T-helper 2 cell treated with Interferon-gamma antibody and Interleukin-4, amounts not matched to agents 5 μg/mL and 100 μg/mL, for 36 hours (primary cell): Measurements from ENCODE around the gene MAN1A2.

Experiments
- DNase-seq: peaks from one replicate; pipeline ENCODE4 v3.0.0; 2021; ENCODE audit warnings: low spot score
- H3K27ac Mint-ChIP-seq: one replicate; pipeline ENCODE4 v1.8.0; 2021; ENCODE audit warnings: mild to moderate bottlenecking, mixed read lengths
- H3K27me3 Mint-ChIP-seq: one replicate; pipeline ENCODE4 v1.8.0; 2021; ENCODE audit warnings: low read depth, mixed read lengths
- H3K36me3 Mint-ChIP-seq: one replicate; pipeline ENCODE4 v1.8.0; 2021; ENCODE audit warnings: low read depth, mixed read lengths
- H3K4me1 Mint-ChIP-seq: one replicate; pipeline ENCODE4 v1.8.0; 2021; ENCODE audit warnings: low read depth, mixed read lengths
- H3K4me3 Mint-ChIP-seq: one replicate; pipeline ENCODE4 v1.8.0; 2022; ENCODE audit warnings: mild to moderate bottlenecking, moderate library complexity, mixed read lengths
- H3K9me3 Mint-ChIP-seq: one replicate; pipeline ENCODE4 v1.8.0; 2021; ENCODE audit warnings: mixed read lengths

Gene MAN1A2

DNA sequence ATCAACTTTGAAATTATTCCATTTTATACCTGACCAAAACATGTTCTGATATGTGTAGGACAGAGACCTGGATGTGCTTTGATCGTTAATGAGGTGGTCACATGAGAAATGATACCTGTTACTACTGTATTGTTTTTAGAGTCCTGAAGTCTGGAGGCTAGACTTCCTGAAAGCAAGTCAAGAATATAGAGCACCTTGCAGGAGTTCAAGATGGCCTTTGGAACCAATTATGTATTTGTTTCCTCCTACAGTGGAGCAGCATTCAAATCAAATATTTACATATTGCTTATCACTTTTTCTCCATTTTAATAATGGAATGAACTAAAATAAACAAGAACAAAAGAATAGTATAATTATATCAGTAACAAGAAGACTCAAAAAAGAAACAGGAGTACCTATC lies 155.9 kb downstream of the MAN1A2 start:
- peaks cover 12% of the 10 kb centered on the region for H3K36me3 Mint-ChIP-seq
- H3K27me3 Mint-ChIP-seq, result no peaks in the 10 kb centered on the region
- DNase-seq, result no peak
- H3K4me3 Mint-ChIP-seq, result no peak overlapping the region
- H3K27ac Mint-ChIP-seq, result no peak overlapping the region
- H3K9me3 Mint-ChIP-seq, result no peaks in the 10 kb centered on the region
- peaks cover 20% of the 10 kb centered on the region for H3K4me1 Mint-ChIP-seq

DNA sequence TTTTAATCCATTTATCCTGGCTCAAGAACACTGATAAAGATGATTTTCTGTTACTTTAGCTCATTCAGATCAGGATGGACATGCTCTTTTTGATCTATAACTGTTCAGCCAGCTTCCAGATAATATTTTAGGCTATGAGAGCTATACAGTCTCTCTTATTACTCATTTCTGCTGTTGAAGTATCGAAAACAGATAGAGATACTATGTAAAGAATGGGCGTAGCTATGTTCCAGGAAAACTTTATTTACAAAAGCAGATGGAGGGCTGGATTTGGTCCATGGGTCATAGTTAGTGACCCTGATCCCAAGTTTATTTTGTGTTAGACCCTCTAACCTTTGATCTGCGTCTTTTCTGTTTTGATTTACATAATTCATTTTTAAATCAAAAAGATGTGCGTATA lies 159.8 kb downstream of the MAN1A2 start:
- no peak overlapping the region for H3K27ac Mint-ChIP-seq
- DNase-seq, result no peak
- no peaks in the 10 kb centered on the region for H3K9me3 Mint-ChIP-seq
- no peaks in the 10 kb centered on the region for H3K4me1 Mint-ChIP-seq
- peaks cover 14% of the 10 kb centered on the region for H3K36me3 Mint-ChIP-seq
- no peak overlapping the region for H3K4me3 Mint-ChIP-seq
- no peaks in the 10 kb centered on the region for H3K27me3 Mint-ChIP-seq

DNA sequence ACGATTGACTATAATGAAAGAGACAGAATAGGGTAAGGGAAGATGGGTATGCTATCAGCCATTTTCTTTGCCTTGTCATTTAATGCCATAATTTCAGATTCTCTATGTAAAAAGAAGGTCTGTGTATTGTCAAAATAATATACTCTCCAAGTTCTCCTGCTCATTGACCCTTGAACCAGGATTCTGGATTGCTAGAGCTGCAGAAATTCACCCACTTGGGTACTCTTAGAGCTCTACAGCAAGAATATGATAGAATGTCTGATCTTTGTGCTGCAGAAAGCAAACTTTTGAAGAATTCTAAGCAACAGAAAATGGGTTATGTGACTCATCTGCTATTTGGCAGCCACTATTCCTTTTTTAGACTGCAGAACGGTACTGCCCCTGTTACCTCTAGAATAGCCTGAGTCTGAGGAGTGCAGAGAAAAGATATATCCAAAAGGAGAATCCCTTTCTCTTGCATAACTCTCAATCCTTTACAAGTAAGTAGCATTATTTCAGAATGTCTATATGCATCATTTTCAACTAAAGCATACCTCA lies 160.4 kb downstream of the MAN1A2 start:
- Mint-ChIP-seq H3K27ac (no peak overlapping the region), H3K4me3 (no peak overlapping the region), H3K27me3 (no peaks in the 10 kb centered on the region), H3K4me1 (no peaks in the 10 kb centered on the region), H3K36me3 (peaks cover 10% of the 10 kb centered on the region), H3K9me3 (no peaks in the 10 kb centered on the region)
- DNase-seq, result no peak

DNA sequence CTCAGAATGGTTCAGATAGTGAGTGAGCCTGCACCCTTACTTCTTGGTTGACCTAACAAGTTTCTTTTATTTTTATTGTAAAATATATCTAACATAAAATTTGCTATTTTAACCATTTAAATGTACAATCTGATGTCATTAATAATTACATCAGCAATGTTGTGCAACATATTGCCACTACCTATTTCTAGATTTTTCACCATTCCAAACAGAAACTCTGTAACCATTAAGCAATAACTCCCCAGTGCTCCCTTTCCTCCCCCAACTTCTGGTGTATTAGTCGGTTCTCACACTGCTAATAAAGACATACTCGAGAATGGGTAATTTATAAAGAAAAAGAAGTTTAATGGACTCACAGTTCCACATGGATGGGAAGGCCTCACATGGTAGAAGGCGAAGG lies 162.4 kb downstream of the MAN1A2 start:
- Mint-ChIP-seq H3K9me3 (no peaks in the 10 kb centered on the region), H3K27me3 (no peaks in the 10 kb centered on the region), H3K4me3 (no peak overlapping the region), H3K27ac (no peak overlapping the region), H3K36me3 (peaks cover 7% of the 10 kb centered on the region), H3K4me1 (peaks cover 2% of the 10 kb centered on the region)
- DNase-seq, result no peak

DNA sequence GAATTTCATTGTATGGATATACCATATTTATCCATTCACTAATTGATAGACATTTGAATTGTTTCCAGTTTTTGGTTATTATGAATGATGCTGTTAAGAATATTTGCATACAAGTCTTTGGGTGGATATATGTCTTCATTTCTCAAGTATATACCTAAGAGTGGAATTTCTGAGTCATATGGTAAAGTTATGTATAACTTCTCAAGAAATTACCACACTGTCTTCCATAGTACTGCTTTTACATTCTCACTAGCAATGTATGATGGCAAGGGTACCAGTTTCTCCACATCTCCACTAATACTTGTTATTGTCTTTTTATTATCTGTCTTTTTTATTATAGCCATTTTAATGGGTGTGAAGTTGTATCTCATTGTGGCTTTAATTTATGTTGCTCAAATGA lies 164.0 kb downstream of the MAN1A2 start:
- no peaks in the 10 kb centered on the region for H3K27me3 Mint-ChIP-seq
- peaks cover 7% of the 10 kb centered on the region for H3K36me3 Mint-ChIP-seq
- H3K4me3 Mint-ChIP-seq, result no peak overlapping the region
- DNase-seq, result no peak
- H3K9me3 Mint-ChIP-seq, result no peaks in the 10 kb centered on the region
- H3K27ac Mint-ChIP-seq, result no peak overlapping the region
- peaks cover 4% of the 10 kb centered on the region for H3K4me1 Mint-ChIP-seq

DNA sequence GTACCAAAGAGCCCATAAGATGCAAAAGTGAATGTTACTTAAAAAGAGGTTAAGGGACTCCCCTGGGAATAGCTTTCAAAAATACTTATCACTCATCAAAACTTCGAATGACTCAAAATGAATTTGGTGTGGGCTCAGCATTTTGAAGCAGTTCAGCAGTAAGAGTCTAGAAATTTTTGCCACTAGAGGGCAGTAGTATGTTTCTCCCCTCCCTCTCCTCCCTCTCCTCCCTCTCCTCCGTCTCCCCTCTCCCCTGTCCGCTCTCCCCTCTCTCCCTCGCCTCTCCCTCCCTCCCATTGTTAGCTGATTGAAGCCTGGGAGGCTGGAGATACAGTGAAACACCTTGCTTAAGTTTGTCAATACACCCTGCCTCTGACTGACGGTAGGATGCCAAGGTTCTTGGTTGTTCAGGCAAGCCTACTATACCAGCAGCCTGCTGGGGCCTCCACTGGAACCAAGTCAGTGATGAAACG lies 167.8 kb downstream of the MAN1A2 start:
- Mint-ChIP-seq H3K9me3 (no peaks in the 10 kb centered on the region), H3K27ac (no peak overlapping the region), H3K4me1 (peaks cover 4% of the 10 kb centered on the region), H3K4me3 (no peak overlapping the region), H3K27me3 (no peaks in the 10 kb centered on the region), H3K36me3 (no peaks in the 10 kb centered on the region)
- peak; percentile 33 for DNase-seq

DNA sequence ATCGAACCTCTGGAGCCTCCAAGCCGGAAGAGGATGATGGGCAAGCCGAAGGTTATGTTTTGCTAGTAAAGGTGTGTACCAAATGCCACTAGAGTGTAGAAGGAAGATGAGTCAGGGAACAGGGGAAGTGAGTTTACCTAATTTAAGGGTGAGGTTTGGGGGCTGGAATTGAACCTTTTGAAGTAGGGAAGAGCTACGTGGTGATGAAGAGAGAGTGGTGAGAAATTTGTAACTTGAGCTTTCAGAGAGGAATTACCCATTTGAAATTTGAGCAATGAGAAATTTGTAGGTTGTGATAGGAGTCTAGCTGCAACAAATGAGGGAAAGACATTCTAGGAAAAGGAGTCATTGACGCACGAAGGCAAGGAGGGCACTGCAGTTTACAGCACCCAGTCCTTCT lies 168.6 kb downstream of the MAN1A2 start:
- no peak for DNase-seq
- no peak overlapping the region for H3K4me3 Mint-ChIP-seq
- H3K9me3 Mint-ChIP-seq, result no peaks in the 10 kb centered on the region
- H3K4me1 Mint-ChIP-seq, result peaks cover 7% of the 10 kb centered on the region
- no peaks in the 10 kb centered on the region for H3K36me3 Mint-ChIP-seq
- no peak overlapping the region for H3K27ac Mint-ChIP-seq
- no peaks in the 10 kb centered on the region for H3K27me3 Mint-ChIP-seq

DNA sequence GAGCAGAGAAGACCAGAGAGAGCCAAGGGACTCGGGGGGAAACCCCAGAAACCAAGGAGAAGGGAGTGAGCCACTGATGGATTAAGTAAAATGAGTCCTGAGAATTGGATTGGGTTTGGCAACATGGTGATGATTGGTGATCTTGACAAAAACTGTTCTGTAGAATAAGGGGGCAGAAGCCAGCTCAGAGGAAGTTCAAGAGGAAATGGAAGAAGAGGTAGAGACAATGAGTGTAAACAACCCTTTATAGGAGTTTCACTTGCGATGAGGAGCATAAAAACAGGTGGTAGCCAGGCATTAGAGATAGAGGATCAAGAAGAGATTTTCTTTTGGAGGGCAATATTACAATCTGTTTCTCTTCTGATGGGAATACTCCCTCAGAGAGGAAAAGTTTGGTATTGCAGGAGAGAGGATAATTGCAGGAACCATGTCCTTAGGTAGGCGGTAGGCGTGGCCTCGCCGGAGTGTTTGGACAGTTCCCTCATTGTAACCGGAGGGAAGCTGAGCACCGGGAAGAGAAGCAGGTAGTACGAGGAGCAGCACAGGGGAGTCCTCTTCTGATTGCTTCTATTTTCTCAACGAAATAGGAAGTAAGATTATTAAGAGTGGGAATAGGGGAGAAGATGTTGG lies 170.2 kb downstream of the MAN1A2 start:
- H3K36me3 Mint-ChIP-seq, result no peaks in the 10 kb centered on the region
- H3K4me1 Mint-ChIP-seq, result peaks cover 13% of the 10 kb centered on the region
- H3K27ac Mint-ChIP-seq, result no peak overlapping the region
- no peaks in the 10 kb centered on the region for H3K9me3 Mint-ChIP-seq
- no peak for DNase-seq
- H3K4me3 Mint-ChIP-seq, result no peak overlapping the region
- H3K27me3 Mint-ChIP-seq, result no peaks in the 10 kb centered on the region

DNA sequence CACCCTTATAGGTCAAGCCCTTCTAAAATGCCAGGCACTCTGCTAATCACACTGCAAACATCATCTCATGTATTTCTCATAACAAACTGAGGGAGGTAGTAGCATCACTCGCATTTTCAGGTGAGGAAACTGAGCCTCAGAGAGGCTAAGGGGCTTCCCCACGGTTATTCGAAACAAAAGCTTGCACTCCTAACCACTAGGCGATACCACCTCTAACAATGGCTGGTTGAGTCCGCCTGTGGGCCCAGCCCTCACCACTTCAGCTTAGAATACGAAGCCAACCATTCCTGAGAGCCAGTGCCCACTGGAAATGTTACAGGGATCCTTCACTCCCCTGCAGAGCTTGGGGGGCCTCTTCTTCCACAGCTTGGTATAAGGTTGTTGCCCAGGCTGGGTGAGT lies 173.3 kb downstream of the MAN1A2 start:
- DNase-seq, result no peak
- peaks cover 20% of the 10 kb centered on the region for H3K4me1 Mint-ChIP-seq
- no peaks in the 10 kb centered on the region for H3K9me3 Mint-ChIP-seq
- no peak overlapping the region for H3K27ac Mint-ChIP-seq
- H3K27me3 Mint-ChIP-seq, result no peaks in the 10 kb centered on the region
- no peak overlapping the region for H3K4me3 Mint-ChIP-seq
- no peaks in the 10 kb centered on the region for H3K36me3 Mint-ChIP-seq

DNA sequence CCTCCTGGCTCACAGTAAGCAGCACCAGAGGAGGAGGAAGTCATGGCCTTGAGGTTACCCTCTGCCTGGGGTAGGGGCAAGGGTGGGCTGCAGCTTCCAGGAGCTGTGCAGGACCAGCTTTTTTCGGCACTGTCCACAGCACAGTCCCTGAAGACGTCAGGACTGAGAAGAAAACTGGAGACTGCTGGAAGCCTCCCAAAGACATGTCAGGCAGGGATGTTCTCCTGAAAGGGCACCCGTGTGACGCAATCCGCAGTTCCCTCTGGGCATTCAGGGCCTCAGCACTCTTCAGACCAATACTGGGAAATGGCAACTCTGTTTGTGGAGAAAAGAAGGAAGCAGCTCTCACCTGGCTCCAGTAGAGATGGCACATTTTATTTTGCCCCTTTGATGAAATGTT lies 173.8 kb downstream of the MAN1A2 start:
- no peak overlapping the region for H3K4me3 Mint-ChIP-seq
- H3K27me3 Mint-ChIP-seq, result no peaks in the 10 kb centered on the region
- H3K36me3 Mint-ChIP-seq, result no peaks in the 10 kb centered on the region
- no peak for DNase-seq
- H3K27ac Mint-ChIP-seq, result no peak overlapping the region
- peaks cover 20% of the 10 kb centered on the region for H3K4me1 Mint-ChIP-seq
- no peaks in the 10 kb centered on the region for H3K9me3 Mint-ChIP-seq

DNA sequence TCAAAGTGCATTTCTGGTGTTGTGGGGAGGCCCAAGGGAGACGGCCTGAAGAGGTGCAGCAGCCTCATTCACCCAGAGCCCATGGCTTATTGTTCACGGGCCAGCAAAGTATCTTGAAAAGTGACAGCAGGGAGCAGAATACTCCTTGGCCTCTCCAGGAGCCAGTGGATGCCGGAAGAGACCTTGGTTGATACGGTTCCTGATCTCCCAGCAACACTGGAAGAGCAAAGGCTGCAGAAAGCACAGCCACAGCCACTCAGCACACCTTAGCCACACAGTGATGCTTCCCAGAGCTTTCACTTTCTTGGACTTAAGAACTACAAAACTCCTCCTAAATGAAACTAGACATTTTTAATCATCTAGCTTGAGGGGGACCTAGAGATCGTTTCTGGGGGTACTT lies 174.3 kb downstream of the MAN1A2 start:
- Mint-ChIP-seq H3K4me1 (peaks cover 20% of the 10 kb centered on the region), H3K27ac (no peak overlapping the region), H3K36me3 (no peaks in the 10 kb centered on the region), H3K4me3 (no peak overlapping the region), H3K9me3 (no peaks in the 10 kb centered on the region), H3K27me3 (peaks cover 1% of the 10 kb centered on the region)
- no peak for DNase-seq

DNA sequence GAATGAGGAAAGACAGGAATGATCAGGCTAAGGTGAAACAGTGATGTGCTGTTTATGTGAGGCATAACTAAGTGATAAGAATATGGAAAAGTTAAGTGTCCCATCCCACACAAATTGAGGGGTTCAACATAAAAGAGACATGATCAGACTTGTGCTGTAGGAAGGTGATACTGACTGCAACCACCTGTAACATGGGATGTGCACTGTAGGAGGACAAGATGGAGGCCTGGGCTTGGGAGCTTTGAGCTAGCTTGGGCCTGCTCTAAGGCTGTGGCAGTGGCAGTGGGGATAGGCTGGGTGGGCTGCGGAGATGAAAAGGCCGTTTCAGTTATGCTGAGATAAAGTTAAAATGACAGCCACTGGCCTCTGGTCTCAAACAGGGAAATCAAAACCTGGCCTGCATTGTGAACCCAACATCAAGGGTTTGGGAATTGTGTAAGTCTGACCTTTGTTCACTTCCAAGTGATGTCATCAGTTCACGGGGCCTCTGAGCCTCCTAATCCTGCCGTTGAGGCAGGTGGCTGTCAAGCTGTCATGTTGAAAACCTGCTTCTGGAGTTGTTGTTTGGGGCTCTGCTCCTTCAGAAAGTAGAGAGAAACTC lies 177.4 kb downstream of the MAN1A2 start:
- Mint-ChIP-seq H3K4me3 (no peak overlapping the region), H3K27ac (no peak overlapping the region), H3K36me3 (no peaks in the 10 kb centered on the region), H3K27me3 (peaks cover 4% of the 10 kb centered on the region), H3K9me3 (no peaks in the 10 kb centered on the region), H3K4me1 (peaks cover 20% of the 10 kb centered on the region)
- no peak for DNase-seq

DNA sequence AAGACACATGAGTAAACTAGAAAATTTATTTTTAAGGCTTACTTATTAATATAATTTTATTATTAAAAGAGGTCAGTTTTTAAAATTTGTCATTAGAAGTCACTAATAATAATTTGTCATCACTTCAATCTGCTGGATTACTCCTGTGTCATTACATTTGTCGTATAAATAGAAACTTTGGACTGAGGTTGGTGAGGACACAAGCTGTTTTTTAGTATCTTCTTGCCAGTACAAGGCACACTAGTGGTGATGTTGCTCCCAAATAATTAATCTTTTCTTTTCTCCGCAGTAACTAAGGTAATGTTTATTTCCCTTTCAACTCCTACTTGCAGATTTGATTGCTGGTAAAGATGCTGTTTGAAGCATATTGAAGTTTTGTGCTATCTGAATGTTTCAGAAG lies 179.2 kb downstream of the MAN1A2 start:
- no peak for DNase-seq
- Mint-ChIP-seq H3K9me3 (no peaks in the 10 kb centered on the region), H3K36me3 (no peaks in the 10 kb centered on the region), H3K27me3 (peaks cover 4% of the 10 kb centered on the region), H3K4me3 (no peak overlapping the region), H3K27ac (no peak overlapping the region), H3K4me1 (peaks cover 12% of the 10 kb centered on the region)

DNA sequence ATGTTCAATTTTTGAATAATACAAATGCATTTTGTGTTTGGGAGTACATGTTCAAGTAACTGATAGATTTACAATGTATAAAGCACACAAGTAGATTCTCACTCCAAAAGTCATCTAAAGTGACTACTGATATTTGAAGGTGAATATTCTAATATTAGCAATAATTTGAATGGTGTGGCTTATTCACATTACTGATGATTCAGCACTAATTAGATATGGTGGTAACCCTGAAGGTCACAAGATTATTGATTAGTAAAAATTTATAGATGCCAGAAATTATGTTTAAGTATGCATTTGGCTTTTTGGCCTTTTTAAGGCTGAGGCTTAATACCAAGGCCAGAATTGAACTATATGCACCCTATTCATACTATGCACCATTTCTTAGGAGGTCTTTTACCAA lies 186.2 kb downstream of the MAN1A2 start:
- H3K36me3 Mint-ChIP-seq, result no peaks in the 10 kb centered on the region
- no peak for DNase-seq
- H3K27ac Mint-ChIP-seq, result no peak overlapping the region
- H3K27me3 Mint-ChIP-seq, result peaks cover 25% of the 10 kb centered on the region
- H3K4me1 Mint-ChIP-seq, result peaks cover 3% of the 10 kb centered on the region
- no peak overlapping the region for H3K4me3 Mint-ChIP-seq
- no peaks in the 10 kb centered on the region for H3K9me3 Mint-ChIP-seq

DNA sequence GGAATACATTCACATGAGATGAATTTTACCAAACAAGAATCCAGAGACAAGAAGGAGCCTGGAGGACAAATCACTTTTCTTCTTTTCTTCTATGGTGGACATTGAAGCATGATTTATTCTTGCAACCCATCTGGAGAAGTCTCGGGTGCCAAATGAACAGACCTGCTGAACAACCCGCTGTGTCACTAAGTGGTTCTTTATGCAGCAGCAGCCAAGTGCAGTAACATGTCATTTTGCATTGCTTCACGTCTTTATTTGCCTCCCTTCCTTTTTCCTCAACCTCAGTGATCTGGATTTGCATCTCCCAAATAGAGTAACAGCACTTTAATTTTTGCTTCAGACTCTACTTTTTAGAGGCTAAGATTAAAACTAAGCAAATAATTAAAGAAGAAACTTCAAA lies 188.6 kb downstream of the MAN1A2 start:
- peaks cover 6% of the 10 kb centered on the region for H3K9me3 Mint-ChIP-seq
- H3K4me3 Mint-ChIP-seq, result no peak overlapping the region
- H3K27me3 Mint-ChIP-seq, result peaks cover 25% of the 10 kb centered on the region
- H3K4me1 Mint-ChIP-seq, result peaks cover 3% of the 10 kb centered on the region
- H3K27ac Mint-ChIP-seq, result no peak overlapping the region
- H3K36me3 Mint-ChIP-seq, result no peaks in the 10 kb centered on the region
- DNase-seq, result no peak
